Measurements from ENCODE around the gene DUSP3.

GRCh38 chr17:43784628-43785101 lies 5.9 kb upstream of the DUSP3 start:
- TF ChIP-seq, protein P1, sequence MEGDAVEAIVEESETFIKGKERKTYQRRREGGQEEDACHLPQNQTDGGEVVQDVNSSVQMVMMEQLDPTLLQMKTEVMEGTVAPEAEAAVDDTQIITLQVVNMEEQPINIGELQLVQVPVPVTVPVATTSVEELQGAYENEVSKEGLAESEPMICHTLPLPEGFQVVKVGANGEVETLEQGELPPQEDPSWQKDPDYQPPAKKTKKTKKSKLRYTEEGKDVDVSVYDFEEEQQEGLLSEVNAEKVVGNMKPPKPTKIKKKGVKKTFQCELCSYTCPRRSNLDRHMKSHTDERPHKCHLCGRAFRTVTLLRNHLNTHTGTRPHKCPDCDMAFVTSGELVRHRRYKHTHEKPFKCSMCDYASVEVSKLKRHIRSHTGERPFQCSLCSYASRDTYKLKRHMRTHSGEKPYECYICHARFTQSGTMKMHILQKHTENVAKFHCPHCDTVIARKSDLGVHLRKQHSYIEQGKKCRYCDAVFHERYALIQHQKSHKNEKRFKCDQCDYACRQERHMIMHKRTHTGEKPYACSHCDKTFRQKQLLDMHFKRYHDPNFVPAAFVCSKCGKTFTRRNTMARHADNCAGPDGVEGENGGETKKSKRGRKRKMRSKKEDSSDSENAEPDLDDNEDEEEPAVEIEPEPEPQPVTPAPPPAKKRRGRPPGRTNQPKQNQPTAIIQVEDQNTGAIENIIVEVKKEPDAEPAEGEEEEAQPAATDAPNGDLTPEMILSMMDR (IDR thresholded peaks at IDR 0.05): no peak
- TF ChIP-seq POLR2A (IDR thresholded peaks at IDR 0.05): no peak
- TF ChIP-seq POLR2AphosphoS5 (IDR thresholded peaks at IDR 0.05): no peak
